COLO668 (cell line): Measurements from ENCODE around the gene SPDYE2.
"Not testable (repeated sequence)": the region's sequence is repeated elsewhere in the genome, so short reads cannot be mapped to it uniquely, and the experiment has no call there.

Experiments used
- DNase-seq: peaks from one replicate; lab custom pipeline; 2025; ENCODE audit not compliant: unreplicated experiment; lab: John Stamatoyannopoulos, UW

Gene SPDYE2

GRCh38 chr7:102535062-102535615 is 15.9 kb upstream of the SPDYE2 start:
- not testable (repeated sequence) for DNase-seq

GRCh38 chr7:102540604-102541003 is 10.4 kb upstream of the SPDYE2 start:
- DNase-seq: not testable (repeated sequence)

- DNase-seq: not testable (repeated sequence)
These were observed 8.9 kb upstream of the SPDYE2 start for GRCh38 chr7:102542083-102542482.

- not testable (repeated sequence) for DNase-seq
These were observed 8.3 kb upstream of the SPDYE2 start for GRCh38 chr7:102542771-102543170.

GRCh38 chr7:102543596-102543995 is 7.4 kb upstream of the SPDYE2 start, which contains the start of gene UPK3BL2:
Gene UPK3BL2 (minus strand): TSS chr7:102543696. CDS start chr7:102543636, 60 bp downstream.
- not testable (repeated sequence) for DNase-seq

- not testable (repeated sequence) for DNase-seq
These were observed 6.7 kb upstream of the SPDYE2 start for GRCh38 chr7:102544372-102544771.

- not testable (repeated sequence) for DNase-seq
These were observed 5.7 kb upstream of the SPDYE2 start for GRCh38 chr7:102545288-102545687.

GRCh38 chr7:102546353-102546752 is 4.7 kb upstream of the SPDYE2 start:
- not testable (repeated sequence) for DNase-seq

- not testable (repeated sequence) for DNase-seq
These were observed 17.6 kb downstream of the SPDYE2 start for GRCh38 chr7:102568620-102569019.

GRCh38 chr7:102572261-102573239 is 21.5 kb downstream of the SPDYE2 start, which contains the start of gene POLR2J3:
Gene POLR2J3 (minus strand): TSS chr7:102572583. CDS start chr7:102572521, 62 bp downstream.
- not testable (repeated sequence) for DNase-seq

GRCh38 chr7:102574607-102575006 is 23.6 kb downstream of the SPDYE2 start:
- DNase-seq: not testable (repeated sequence)

- not testable (repeated sequence) for DNase-seq
These were observed 25.3 kb downstream of the SPDYE2 start for GRCh38 chr7:102576363-102576762.

- DNase-seq: not testable (repeated sequence)
These were observed 26.6 kb downstream of the SPDYE2 start for GRCh38 chr7:102577315-102578240.

- not testable (repeated sequence) for DNase-seq
These were observed 27.5 kb downstream of the SPDYE2 start for GRCh38 chr7:102578486-102578885.

GRCh38 chr7:102581722-102582121 is 30.7 kb downstream of the SPDYE2 start:
- DNase-seq: not testable (repeated sequence)

GRCh38 chr7:102583495-102583894 is 32.5 kb downstream of the SPDYE2 start:
- DNase-seq: not testable (repeated sequence)

GRCh38 chr7:102589857-102590256 is 38.8 kb downstream of the SPDYE2 start:
- not testable (repeated sequence) for DNase-seq

- not testable (repeated sequence) for DNase-seq
These were observed 41.5 kb downstream of the SPDYE2 start for GRCh38 chr7:102592477-102593019.

GRCh38 chr7:102593637-102594334 is 42.8 kb downstream of the SPDYE2 start:
- not testable (repeated sequence) for DNase-seq

GRCh38 chr7:102596036-102596435 is 45.0 kb downstream of the SPDYE2 start:
- DNase-seq: not testable (repeated sequence)
